ENCODE results near the gene SIPA1L3. TPM values are rescaled to one million over a fixed set of nuclear protein-coding genes. Genes with fewer than 3 reads are reported as not detected.

SIPA1L3 gene
- total RNA-seq, 4 donors from 2014 or later, result 4.1 to 18.7 (median 6.1) TPM

GRCh38 chr19:38130399-38130798 is 223.4 kb downstream of the SIPA1L3 start:
- ATAC-seq (no peak), DNase-seq (no peak)
- intact Hi-C loops (cut with DNase I; ENCODE audit: low total_unique reads) (no loop called here), in situ Hi-C loops (cut with MboI; ENCODE audit: low sequenced_read_pairs in 4 of 4) (loop anchor here in 1 of 4 donors (25.0 kb wide), 1 partner anchor 207 kb away; the partner anchor contains the start of gene CATSPERG)
- TF ChIP-seq CTCF (IDR thresholded peaks at IDR 0.05 in 4 of 5, conservative IDR thresholded peaks at IDR 0.05 in 1 of 5) (no peak), POLR2A (IDR thresholded peaks at IDR 0.05) (no peak)
- Histone ChIP-seq H3K36me3 (no peaks in the 10 kb centered on the region), H3K27me3 (no peaks in the 10 kb centered on the region), H3K9me3 (no peaks in the 10 kb centered on the region), H3K4me1 (peaks cover under 1 to 3% of the 10 kb centered on the region in 2 donors), H3K27ac (no peak overlapping the region), H3K4me3 (no peak overlapping the region)

- Histone ChIP-seq H3K36me3 (no peaks in the 10 kb centered on the region), H3K4me1 (peaks cover 6 to 10% of the 10 kb centered on the region in 2 donors), H3K4me3 (no peak overlapping the region), H3K27me3 (no peaks in the 10 kb centered on the region), H3K9me3 (no peaks in the 10 kb centered on the region), H3K27ac (no peak overlapping the region)
- intact Hi-C loops (cut with DNase I; ENCODE audit: low total_unique reads) (no loop called here), in situ Hi-C loops (cut with MboI; ENCODE audit: low sequenced_read_pairs in 4 of 4) (loop anchor here in 1 of 4 donors (25.0 kb wide), 1 partner anchor 205 kb away; the partner anchor contains the start of gene CATSPERG)
- DNase-seq (no peak), ATAC-seq (no peak)
- TF ChIP-seq CTCF (IDR thresholded peaks at IDR 0.05 in 4 of 5, conservative IDR thresholded peaks at IDR 0.05 in 1 of 5) (no peak), POLR2A (IDR thresholded peaks at IDR 0.05) (no peak)
Measured at GRCh38 chr19:38132781-38133180, 225.8 kb downstream of the SIPA1L3 start.

- DNase-seq, result no peak
- no peak for TF ChIP-seq CTCF (IDR thresholded peaks at IDR 0.05 in 4 of 5, conservative IDR thresholded peaks at IDR 0.05 in 1 of 5)
- no peak for TF ChIP-seq POLR2A (IDR thresholded peaks at IDR 0.05)
- Histone ChIP-seq H3K27me3 (no peaks in the 10 kb centered on the region), H3K4me1 (peaks cover 6 to 10% of the 10 kb centered on the region in 2 donors), H3K4me3 (no peak overlapping the region), H3K9me3 (no peaks in the 10 kb centered on the region), H3K36me3 (no peaks in the 10 kb centered on the region), H3K27ac (no peak overlapping the region)
- no peak for ATAC-seq
- intact Hi-C loops (cut with DNase I; ENCODE audit: low total_unique reads), result no loop called here
- in situ Hi-C loops (cut with MboI; ENCODE audit: low sequenced_read_pairs in 4 of 4), result loop anchor here in 1 of 4 donors (25.0 kb wide), 1 partner anchor 204 kb away; the partner anchor contains the start of gene CATSPERG
Measured at GRCh38 chr19:38133319-38133718, 226.3 kb downstream of the SIPA1L3 start.

GRCh38 chr19:38134540-38135149 is 227.6 kb downstream of the SIPA1L3 start:
- Histone ChIP-seq H3K4me1 (peaks cover 6 to 10% of the 10 kb centered on the region in 2 donors), H3K27me3 (no peaks in the 10 kb centered on the region), H3K9me3 (no peaks in the 10 kb centered on the region), H3K36me3 (no peaks in the 10 kb centered on the region), H3K4me3 (no peak overlapping the region), H3K27ac (peak overlapping the region; percentile 37 to 70 (median 58))
- DNase-seq (peak in 1 of 2 donors; percentile 23), ATAC-seq (peak in 1 of 2 donors; percentile 62)
- no peak for TF ChIP-seq POLR2A (IDR thresholded peaks at IDR 0.05)
- peak in 3 of 5 experiments; percentile 21 to 43 (median 37) for TF ChIP-seq CTCF (IDR thresholded peaks at IDR 0.05 in 4 of 5, conservative IDR thresholded peaks at IDR 0.05 in 1 of 5)
- intact Hi-C loops (cut with DNase I; ENCODE audit: low total_unique reads), result no loop called here
- in situ Hi-C loops (cut with MboI; ENCODE audit: low sequenced_read_pairs in 4 of 4), result loop anchor here in 1 of 4 donors (25.0 kb wide), 1 partner anchor 203 kb away; the partner anchor contains the start of gene CATSPERG
